ENCODE results near the gene NUMA1.

Gene NUMA1

GRCh38 chr11:72061739-72062396 lies 18.5 kb downstream of the NUMA1 start:
- FAIRE-seq, result no peak

GRCh38 chr11:72058416-72059034 lies 21.8 kb downstream of the NUMA1 start:
- no peak for FAIRE-seq

DNA sequence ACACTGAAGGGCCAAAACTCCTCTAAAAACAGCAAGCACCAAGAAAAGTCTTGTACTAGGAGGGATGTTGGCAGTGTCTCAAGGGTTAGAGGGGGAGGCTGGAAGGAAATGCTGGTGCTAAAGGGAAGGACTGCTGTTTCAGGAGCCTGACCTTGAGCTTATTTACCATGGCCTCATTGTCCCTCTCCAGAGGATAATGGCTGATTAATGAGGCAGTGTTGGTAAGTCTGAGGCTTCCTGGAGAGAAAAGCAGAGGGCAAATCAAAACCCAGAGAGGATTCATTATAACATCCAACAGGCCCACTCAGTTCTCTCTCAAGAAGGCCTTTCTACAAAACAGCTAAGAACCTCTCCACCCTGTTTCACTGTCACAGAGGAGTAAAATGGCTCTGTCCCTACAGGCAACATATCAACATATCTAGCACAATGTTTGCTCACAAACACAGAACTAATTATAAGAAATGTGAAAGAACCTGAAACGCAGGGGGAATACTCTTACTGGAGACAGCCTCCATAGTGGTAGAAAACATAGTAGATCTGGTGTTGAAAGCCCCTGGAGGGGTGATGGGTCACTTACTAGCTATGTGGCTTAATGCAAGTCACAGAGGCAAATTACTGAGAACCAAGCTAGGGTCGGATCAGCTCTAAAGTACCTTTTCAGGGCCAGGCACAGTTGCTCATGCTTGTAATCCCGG lies 31.4 kb downstream of the NUMA1 start:
- FAIRE-seq, result no peak

GRCh38 chr11:72045849-72046248 lies 34.5 kb downstream of the NUMA1 start:
- FAIRE-seq, result no peak

GRCh38 chr11:72042064-72042745 lies 38.1 kb downstream of the NUMA1 start:
- FAIRE-seq, result no peak

GRCh38 chr11:72041364-72042063 lies 38.8 kb downstream of the NUMA1 start:
- no peak for FAIRE-seq

DNA sequence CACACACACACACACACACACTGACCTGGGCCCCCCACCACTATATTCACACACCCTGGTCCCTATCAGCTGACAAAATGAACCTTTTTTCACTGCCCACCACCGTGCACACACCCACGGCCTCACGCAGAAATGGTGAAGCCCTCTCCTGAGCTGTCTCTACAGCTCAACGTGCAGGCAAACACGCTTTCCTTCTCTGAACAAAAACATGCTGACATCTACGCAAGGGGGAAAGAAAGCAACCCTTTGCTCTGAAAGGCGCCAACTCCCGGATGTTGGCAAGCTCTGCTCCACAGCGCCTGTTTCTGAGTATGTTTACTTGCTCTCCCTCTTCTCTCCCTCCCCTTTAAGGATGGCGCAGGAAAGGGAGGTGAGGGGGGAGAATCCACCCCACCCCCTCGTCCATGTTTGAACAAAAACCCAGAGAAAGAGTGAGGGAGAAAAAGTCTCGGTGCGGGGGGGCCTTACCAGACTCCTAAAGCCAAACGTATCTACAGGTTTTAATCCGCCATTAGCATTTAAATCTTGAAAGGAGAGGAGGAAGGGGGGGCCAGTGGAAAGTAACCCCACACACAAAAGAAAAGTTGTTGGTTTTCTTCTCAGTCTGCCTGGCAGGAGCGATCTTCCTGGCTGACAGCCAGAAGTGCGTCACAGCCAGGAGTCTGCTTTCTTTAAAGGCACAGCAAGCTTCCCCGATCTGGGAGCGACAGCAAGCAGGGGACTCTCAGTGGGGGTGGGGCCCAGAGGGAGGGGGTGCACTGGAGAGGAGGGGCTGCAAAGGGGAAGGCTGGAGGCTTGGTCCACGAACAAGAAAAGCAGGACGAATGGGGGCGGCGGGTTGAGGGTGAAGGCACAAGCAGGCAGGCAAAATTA lies 39.6 kb downstream of the NUMA1 start:
- FAIRE-seq, result no peak

DNA sequence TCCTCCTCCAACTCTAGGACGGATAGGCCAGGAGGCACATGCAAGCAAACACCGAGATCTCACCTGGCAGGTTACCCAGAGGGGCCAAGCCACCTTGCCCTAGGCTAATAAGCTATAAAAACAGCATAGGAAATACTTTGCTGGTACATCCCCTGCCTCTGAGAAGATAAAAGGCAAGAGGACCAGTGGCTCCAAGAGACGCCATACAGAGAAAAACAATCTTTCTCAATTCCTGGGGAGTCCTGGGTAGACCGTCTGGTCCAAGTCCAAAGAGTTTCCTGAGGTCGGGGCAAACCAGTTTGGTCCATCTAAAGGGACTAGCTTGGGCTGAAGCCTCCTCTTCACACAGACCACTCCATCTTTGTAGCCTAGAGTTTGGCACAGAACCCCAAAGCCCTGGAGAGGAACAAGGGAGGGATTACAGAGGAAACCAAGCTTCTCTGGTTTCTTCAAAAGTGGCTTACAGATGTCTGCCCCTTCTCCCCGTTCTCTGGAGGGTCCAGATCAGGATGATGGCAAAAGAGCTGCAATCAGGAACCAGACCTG lies 40.4 kb downstream of the NUMA1 start:
- no peak for FAIRE-seq

DNA sequence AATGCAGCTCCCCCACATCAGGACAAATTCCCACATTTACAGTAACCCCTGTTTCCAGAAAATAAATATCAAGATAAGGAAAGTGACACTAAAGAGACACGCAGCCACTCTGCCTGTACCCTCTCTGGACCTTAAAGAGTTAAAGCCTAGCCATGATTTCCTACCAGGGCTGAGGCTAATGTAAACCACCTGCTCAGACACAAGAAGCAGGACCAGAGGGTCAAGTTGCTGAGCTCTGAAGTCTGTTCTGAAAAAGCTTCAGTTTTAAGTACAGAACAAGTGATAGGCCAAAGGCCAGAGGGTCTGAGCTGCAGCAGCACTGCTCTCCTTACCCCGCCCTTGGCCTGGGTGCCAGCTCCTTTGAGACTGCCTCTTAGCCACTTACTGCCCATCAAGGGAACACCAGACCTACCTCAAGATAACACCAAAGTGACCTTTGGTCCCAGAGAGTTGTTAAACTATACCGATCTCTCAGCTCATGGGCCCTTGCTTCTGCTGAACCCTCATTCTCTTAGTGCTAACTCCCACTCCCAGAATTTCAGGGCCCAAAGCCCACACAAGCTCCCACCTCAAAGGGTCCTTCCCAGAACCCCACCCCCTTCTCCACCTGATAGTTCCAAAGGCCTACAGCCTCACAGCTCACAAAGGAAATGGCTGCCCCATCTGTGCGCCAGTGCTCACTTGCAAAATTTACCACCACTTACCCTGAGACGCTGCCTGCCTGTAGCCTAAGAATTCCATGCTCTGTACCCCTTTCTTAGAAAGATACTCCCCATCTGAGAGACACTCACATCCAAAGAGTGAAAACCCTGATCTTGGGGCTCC lies 41.1 kb downstream of the NUMA1 start:
- no peak for FAIRE-seq

- no peak for FAIRE-seq
Observed at GRCh38 chr11:72038491-72038890, 41.9 kb downstream of the NUMA1 start.

- no peak for FAIRE-seq
Observed at GRCh38 chr11:72037554-72038311, 42.6 kb downstream of the NUMA1 start.

GRCh38 chr11:72036687-72037086 lies 43.7 kb downstream of the NUMA1 start:
- FAIRE-seq, result no peak

- no peak for FAIRE-seq
Observed at GRCh38 chr11:72030472-72031045, 49.8 kb downstream of the NUMA1 start.

- FAIRE-seq, result no peak
Observed at GRCh38 chr11:72026090-72026489, 54.3 kb downstream of the NUMA1 start.

DNA sequence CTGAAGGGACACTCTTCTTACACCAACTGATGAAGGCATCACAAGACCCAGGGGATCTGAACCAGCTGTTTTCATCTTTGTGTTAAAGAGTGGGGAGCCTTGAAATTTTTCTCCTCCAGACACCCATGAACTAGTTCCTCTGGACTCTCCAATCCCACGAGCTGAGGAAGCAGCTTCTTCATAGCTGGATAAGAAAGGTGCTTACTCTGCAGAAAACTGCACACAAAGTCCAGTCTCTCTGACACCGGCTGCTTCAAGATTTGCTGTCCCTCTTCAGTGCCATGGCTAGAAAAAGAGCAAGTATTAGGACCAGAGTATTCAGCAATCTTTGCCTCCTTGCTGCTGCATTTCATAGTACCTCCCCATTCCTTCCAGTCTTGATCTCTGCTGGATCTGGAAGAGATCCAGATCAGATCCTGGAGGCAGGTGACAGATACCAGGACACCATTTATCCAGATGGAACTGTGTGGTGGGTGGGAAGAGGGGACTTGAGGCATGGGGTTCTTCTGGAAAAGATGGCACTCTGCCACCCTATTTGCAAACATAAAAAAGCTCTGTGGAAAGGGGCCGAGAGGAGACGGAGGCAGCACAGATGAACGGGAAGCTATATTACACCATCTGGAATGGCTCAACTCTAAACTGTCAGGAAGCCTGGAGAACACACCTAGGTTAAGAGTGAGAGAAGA lies 56.1 kb downstream of the NUMA1 start:
- no peak for FAIRE-seq

GRCh38 chr11:72023335-72023734 lies 57.0 kb downstream of the NUMA1 start:
- no peak for FAIRE-seq

DNA sequence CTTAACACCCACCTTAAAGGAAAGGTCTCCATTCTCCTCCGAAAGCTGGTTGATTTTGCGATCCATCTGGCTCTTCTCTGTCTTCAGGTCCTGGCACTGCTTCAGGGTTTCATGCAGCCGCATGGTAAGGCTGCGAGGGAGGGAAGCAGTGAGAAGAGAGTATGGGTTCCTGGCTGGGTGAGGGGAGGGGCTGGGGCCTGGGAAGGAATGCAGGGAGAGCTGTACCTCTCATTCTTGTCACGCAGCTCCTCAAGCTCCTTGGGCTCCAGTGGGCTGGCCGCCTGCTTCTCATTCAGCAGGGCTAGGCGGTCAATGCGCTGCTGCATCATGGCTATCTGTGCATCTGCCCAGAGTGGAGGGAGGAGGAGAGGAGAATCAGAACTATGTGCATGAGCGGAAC lies 62.2 kb downstream of the NUMA1 start:
- FAIRE-seq, result no peak

- FAIRE-seq, result no peak
Observed at GRCh38 chr11:72015511-72016061, 64.8 kb downstream of the NUMA1 start.

Measured in A204.1 (cell line).